Stimulated activated CD4-positive, alpha-beta T cell treated with anti-CD3 and anti-CD28 coated beads, Interleukin-4, amount 100 ng/mL, for 48 hours (primary cell): ENCODE data around the gene EVI5L.

Experiments
- DNase-seq, 2 donors: peaks; one replicate each; pipeline ENCODE4 v3.0.0-alpha.2; 2020; ENCODE audit warnings: low read depth in 2 of 2

EVI5L gene

DNA sequence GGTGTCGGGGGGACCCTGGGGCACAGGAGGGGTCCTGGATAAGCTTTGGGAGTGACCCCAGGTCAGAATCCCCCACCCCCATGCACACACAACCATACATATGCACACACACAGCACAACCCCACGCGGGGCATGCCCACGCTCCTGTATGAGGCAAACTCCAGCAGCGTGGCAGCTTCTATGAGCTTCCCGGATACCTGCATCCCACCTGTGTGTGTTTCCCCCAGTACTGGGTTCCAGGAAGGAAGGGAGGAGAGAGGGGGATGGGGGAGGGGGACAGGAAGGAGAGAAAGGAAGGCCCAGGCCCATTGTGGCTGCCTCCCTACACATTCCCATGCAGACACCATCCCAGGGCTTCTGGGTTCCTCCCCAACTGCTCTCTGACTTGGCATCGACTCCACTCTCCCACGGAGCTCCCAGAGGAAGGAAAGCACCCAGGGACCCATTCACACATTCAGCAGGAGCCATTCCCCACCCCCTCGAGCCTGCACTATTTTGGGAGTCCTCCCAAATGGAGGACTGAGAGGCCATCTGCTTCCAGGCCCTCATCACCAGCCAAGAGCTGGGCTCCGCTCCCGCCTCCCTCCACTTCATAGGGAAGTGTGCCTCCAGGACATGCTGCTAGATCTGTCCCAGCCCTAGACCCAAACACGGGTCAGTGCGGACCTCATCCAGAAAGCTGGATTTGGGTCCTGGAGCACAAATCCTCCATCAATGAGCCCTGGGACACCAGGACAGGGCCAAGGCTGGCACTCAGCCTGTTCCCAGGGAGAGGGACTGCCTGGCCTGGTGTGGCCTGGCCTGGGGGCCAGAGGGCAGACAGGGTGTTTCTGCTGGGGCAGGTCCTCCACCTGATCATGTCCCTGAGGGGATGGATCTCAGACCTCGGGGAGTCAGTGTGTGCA, 30.9 kb downstream of the EVI5L start:
- DNase-seq = no peak

DNA sequence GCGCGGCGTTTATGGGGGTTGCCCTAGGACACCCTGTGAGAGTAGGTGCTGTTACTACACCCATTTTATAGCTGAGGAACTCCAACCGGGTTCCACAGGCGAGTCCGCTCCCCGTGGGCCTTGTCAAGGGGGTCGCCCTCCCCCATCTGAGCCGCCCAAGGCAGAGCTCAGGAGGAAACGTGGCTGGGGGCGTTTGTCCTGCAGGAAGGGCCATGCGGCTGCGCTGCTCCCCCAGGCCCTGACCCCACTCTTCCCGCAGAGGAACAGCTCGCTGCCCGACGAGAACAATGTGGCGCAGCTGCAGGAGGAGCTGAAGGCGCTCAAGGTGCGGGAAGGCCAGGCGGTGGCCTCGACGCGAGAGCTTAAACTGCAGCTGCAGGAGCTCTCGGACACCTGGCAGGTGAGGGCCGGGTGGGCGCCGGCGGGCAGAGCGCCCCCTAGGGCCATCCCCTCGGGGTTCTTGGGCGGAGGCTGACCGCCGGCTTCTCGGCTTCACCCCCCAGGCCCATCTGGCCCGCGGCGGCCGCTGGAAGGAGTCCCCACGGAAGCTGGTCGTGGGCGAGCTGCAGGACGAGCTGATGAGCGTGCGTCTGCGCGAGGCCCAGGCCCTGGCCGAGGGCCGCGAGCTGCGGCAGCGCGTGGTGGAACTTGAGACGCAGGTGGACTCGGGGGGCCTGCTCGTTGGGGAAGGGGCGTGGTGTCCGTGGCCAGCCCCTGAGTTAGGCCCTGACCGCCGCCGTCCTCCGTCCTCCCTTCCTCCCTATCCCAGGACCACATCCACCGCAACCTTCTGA, 31.8 kb downstream of the EVI5L start:
- DNase-seq = no peak

DNA sequence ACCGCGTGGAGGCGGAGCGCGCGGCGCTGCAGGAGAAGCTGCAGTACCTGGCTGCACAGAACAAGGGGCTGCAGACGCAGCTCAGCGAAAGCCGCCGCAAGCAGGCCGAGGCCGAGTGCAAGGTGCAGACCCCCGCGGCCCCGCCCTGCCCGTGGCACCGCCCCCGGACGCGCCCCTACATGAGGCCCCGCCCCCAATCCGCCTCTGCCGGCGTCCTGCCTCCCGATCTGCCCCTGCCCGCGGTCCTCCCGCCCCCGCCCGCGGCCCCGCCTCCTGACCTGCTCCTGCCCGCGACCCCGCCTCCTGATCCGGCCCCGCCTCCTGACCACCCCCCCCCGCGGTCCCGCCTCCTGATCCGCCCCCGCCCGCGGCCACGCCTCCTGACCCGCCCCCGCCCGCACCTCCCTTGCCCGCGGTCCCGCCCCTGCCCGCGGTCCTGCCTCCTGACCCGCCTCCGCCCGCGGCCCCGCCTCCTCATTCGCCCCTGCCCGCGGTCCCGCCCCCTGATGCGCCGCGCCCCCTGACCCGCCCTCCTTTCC, 32.5 kb downstream of the EVI5L start:
- peak; percentile 63 to 67 for DNase-seq

DNA sequence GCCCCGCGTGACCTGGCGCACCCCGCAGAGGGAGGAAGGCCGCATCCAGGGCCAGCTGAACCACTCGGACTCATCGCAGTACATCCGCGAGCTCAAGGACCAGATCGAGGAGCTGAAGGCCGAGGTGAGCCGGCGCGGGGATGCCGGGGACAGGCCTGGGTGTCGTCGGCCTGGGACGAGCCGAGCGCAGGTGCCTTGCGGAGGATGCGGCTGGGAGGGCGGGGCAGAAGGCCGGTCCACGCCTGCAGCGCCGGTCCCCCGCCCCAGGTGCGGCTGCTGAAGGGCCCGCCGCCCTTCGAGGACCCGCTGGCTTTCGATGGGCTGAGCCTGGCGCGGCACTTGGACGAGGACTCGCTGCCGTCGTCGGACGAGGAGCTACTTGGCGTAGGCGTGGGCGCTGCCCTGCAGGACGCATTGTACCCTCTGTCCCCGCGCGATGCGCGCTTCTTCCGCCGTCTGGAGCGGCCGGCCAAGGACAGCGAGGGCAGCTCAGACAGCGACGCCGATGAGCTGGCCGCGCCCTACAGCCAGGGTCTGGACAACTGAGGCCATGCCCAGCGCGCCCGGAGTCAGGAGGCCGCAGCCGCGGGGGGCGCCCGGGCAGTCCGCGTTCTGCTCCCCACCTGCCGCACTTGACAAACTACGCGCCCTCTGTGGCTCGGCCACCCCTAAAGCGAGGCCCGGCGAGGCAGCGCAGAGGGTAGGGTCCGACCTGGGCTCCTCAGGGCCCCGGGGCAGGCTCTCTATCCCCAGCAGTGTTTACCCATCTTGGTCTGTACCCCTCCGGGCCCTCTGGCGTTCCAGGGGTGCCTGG, 33.3 kb downstream of the EVI5L start:
- no peak for DNase-seq

DNA sequence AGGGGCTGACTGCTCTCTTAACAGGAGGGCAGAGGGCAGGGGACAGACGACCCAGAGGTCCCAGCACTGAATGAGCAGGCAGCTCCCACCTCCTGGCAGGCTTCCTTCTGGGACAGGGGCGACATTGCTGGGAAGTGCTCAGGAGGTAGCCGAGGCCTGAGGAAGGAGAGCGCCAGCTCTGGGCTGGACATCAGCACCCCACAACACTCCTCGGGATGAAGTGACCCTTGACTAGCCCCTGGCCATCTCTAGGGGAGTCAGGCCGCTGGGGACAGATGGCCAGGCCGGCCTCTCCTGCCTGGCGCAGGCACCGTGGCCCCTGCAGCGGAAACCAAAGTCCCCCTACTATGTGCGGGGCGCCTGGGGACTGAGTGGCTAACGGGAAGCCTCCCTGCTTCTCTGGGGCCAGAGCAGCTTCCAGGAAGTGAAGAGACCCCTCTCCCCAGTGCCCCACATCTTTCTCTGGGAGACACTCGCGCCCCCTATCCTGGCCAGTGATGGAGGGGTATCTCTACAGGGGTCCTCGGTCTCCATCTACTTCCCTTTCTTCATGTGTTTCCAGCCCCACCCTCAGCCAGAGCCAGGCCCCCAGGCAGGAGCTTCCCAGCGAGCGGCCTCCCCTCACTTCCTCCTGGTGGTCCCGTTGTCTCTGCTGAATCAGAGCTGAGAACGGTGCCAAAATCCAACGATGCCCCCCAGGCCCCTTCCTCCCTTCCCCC, 34.1 kb downstream of the EVI5L start:
- DNase-seq = no peak

DNA sequence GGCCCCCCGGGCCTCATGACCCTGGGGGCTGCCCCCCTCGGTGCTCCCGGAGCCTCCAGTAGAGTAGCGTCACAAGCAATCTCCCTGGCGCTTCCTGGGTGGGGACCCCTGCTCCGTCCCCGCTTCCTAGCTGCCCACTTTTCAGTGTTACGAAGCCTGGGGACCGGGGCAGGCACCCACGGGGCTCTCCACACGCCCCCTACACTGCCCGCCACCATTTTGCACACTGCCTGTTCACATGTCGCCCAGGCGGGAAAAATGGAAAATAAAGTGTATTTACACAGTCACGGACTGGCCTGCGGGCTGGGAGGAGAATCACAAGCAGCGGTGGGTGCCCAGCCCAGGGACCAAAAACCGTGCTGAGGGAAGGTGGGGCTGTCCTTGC, 34.7 kb downstream of the EVI5L start:
- no peak for DNase-seq

DNA sequence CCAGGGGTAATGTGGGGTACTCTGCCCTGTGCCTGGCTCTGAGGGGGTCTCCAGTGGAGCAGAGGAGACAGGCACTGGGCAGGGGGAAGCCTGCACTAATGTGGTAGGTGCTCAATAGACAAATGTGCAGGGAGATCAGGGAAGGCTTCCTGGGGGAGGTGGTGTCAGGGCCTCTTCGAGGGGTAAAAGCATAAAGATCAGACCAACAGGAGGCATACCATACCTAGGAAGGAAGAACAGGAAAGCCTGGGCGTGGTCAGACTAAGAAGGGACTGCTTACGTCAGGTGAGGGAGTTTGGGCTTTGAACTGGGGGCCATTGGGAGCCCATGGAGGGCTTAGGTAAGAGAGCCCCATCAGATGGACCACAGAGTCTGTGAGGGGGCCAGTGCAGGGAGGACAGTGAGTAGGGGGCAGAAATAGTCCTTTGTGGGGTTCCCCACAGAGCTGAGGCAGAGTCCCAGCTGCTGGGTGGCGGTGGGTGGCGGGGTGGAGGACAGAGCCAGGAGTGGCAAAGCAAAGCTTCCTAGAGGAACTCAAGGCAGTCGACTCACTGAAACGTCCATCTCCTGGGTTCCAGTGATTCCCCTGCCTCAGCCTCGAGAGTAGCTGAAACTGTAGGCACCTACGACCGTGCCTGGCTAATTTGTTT, 35.4 kb downstream of the EVI5L start:
- no peak for DNase-seq

DNA sequence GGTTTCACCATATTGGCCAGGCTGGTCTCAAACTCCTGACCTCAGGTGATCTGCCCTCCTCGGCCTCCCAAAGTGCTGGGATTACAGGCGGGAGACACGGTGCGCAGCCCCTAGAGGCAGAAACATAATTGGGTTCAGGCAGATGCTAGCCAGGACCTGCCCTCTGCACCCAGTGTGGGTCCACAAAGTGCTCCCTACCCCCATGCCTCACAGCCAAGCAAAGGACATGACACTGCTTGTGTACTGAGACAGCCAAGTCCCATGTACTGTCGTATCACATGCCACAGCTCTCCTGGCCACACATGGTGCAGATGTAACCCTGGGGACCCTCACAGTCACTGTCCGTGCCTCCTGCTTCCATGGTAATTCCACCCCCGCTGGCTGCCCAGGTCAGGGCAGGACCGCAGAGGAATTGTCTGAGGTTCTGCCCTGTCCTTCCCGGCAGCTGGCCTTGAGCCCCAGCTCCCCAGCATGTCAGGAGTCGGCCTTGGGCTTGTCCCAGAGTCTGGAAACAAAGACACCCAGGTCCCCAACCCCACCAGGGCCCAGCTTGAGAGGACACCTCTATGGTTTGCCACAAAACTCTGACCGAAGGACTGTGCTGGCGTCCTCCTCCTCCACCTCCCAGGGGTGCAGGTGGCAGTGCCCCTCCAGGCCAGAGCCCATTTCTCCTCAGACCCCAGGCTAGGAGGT, 36.5 kb downstream of the EVI5L start:
- no peak for DNase-seq

DNA sequence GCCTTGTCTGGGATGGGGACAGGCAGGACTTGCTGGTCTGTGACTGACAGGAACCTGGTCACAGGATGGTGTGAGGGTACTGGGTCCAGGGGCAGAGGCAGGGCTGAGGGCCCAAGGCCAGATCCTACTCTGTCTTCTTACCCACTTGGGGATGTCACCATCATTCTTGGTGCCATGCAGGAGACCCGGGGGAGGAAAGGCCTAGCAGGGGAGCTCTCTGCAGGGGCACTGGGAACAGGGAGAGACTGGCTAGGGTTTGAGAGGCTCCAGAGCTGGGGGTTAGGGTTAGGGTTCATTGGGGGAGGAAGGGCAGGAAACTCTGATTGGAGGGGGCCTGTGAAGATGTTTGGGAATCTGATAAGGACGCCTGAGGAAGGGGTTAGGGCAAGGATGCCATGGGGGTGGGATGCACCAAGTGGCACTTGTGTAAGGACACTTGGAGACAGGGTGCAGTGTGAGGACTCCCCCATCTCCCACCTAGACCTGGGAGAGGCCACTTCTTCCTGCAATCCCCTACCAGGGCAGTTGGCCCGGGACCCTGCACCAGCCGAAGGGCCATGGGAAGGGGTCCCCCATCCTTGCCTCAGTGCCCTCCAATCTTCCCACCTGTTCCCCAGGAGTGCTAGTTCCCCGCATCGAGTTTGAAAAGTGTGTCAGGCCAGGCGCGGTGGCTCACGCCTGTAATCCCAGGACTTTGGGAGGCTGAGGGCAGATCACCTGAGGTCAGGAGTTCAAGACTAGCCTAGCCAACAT, 37.2 kb downstream of the EVI5L start:
- no peak for DNase-seq

DNA sequence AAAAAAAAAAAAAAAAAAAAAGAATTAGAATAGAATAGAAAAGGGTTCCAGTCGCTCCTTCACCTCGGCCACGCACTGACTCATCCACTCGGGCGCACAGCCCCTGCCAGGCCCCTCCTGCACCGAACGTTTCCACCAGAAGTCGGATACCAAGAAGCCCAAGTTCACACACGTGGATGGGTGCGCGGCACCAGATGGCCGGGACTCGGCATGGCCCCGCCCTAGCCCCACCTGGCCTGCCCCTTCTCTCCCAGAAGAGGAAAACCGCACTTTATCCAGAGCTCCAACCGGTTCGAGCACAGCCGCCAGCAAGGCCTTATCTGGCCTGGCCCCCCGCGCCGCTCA, 38.3 kb downstream of the EVI5L start:
- DNase-seq = no peak

DNA sequence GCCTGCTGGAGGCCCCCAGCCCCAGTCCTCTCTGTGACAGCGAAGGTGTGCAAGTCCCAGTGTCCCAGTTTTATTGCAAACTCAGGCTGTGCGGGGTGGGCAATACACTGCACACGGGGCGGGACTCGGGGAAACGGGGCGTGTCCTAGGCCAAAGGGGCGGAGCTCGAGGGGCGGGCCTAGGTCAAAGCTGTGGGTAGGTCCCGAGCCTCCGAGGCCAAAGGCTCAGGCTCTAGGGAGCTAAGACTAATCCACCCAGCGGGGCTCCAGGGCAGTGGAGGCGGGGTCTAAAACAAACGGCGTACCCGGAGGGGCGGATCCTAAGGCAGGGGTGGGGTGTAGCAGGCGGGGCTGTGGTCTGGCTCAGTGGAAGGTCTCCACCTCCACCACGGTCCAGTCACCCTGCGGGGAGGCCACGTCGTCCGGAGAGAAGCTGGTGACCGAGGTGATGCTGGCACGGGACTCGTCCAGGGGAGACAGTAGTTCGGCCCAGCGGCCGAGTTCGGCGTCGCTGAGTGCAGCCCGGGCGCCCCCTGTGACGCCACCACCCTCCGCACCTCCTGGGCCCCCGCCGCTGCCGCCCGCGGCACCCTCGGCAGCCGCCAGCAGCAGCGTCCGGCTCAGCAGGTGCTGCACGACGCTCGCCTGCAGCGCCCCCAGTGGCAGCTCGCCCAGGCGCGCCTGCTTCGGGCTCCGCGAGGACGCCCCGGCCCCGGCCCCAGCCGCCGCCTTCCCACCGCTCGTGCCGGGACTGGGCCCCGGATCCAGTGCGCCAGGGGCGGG, 38.8 kb downstream of the EVI5L start:
- peak; percentile 72 to 80 for DNase-seq

DNA sequence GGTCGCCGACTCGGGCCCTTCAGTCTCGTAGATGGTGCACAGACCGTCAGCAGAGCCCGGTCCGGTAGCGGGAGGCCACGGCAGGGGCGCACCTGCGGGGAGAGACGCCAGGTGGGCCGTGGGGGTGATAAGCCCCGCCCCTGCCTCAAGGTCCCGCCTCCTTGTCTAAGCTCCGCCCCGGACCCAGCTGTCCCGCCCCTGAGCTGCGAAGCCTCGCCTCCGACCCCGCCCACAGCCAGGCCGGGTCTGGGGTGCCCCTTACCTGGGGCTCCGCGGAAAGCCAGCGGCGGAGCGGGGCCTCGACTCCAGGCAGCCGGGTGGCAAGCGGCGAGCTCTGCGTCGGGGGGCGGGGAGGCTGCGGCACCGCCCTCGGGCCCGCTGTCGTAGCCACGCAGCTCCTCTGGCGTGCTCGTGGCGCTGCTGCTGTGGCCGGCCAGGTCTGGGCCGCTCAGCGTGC, 39.5 kb downstream of the EVI5L start:
- DNase-seq = peak; percentile 54 to 78

DNA sequence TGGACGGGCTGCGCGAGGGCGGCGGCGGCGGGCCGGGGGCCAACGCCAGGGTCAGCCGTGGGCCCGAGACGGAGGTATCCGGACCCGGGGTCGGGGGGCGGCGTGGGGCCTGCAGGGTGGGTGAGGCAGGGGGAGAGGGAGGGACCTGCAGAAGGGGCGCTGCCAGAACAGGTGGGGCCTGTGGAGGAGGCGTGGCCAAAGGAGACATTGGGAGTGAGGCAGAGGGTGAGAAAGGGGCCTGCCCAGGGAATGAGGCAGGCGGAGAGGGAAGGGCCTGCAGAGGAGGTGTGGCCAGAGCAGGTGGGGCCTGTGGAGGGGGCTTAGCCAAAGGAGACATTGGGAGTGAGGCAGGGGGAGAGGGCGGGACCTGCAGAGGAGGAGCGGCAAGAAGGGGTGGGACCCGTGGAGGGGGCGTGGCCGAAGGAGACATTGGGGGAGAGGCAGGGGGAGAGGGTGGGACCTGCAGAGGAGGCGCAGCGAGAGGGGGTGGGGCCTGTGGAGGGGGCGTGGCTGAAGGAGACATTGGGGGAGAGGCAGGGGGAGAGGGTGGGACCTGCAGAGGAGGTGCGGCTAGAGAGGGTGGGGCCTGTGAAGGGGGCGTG, 40.0 kb downstream of the EVI5L start:
- peak; percentile 45 to 63 for DNase-seq

DNA sequence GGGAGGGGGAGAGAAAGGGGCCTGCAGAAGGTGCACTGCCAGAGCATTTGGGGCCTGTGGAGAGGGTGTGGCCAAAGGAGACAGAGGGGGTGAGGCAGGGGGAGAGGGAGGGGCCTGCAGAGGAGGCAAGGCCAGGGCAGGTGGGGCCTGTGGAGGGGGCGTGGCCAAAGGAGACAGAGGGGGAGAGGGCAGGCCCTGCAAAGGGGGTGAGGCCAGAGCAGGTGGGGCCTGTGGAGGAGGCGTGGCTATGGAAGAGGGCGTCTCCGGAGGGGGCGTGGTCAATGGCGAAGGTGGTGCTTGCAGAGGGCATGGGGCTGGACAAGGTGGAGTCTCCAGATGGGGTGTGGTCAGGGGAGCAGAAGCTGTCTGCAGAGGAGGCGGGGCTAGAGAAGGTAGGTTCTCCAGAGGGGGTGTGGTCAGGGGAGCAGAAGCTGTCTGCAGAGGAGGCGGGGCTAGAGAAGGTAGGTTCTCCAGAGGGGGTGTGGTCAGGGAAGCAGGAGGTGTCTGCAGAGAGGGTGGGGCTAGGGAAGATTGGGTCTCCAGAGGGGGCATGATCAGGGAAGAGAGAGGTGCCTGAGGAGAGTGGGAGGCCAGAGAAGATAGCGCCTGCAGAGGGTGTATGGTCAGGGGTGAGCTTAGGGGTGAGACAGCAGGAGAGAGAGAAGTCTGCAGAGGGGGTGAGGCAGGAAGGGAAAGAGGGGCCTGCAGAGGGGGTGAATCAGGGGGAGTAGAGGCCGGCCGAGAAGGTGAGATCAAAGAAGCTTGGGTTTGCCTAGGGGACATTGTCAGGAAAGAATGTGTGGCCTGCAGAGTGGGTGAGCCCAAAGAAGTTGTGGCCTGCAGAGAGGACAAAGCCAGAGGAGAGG, 40.8 kb downstream of the EVI5L start:
- DNase-seq = peak; percentile 49 to 63

DNA sequence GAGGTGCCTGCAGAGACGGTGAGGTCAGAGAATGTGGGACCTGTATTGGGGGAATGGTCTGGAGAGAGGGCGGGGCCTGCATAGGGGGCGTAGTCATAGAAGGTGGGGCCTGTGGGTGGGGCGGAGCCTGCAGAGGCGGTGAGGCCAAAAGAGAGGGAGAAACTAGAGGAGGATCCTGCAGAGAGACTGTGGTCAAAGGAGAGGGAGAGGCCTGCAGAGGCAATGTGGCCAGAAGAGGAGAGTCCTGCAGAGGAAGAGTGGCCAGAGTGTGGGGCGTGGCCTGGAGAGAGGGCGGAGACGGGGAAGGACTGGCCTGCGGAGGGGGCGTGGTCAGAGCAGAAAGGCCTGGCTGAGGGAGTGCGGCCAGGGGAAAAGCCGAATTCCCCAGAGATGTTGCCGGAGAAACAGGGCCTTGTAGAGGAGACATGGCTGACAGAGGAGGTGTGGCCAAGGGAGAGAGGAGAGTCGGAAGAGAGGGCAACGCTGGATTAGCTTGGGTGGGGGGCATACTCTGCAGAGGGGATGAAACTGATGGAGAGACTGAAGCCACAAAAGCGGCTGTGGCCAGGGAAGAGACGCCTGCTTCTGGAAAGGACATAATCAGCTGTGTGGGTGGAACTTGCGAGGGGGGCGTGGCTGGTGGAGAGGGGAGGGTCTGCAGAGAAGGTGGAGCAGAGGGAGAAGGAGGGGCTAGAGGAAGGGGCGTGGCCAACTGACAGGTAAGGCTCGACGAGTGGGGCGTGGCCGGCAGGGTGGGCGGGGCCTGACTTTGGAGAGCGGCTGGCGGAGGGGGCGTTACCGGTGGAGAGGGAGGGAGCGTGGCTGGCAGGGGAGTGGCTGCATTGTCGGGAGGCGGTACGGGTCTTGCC, 41.7 kb downstream of the EVI5L start:
- DNase-seq = peak; percentile 80 to 95
